CD14-positive monocyte (primary cell): ENCODE measurements around the gene C3orf18. TPM values are rescaled to one million over a fixed set of nuclear protein-coding genes. Genes with fewer than 3 reads are reported as not detected.
"Not testable (repeated sequence)": the region's sequence is repeated elsewhere in the genome, so short reads cannot be mapped to it uniquely, and the experiment has no call there.

ENCODE experiments used
- DNase-seq, 3 donors: peaks; one replicate each; pipeline ENCODE4 v3.0.0-alpha.2; 2011 to 2022
- H2AFZ ChIP-seq: 2 replicates; pipeline ENCODE4 v1.6.0; 2012; ENCODE audit warnings: mild to moderate bottlenecking, low read depth, low read length, inconsistent platforms; ENCODE audit not compliant: insufficient read depth, poor library complexity, severe bottlenecking
- H3K27ac ChIP-seq, 2 donors: 1 replicate in 1 of 2; 2 replicates in 1 of 2; pipeline ENCODE4 v1.5.1; 2012 to 2013; ENCODE audit warnings: low read length in 2 of 2, control low read depth in 1 of 2, inconsistent platforms in 1 of 2, low read depth in 1 of 2, mild to moderate bottlenecking in 1 of 2
- H3K27me3 ChIP-seq, 2 donors: one replicate each; pipeline versions ENCODE4 v1.6.0 to v1.6.1; 2011 to 2013; ENCODE audit warnings: low read length in 2 of 2; ENCODE audit not compliant: control insufficient read depth in 2 of 2, insufficient read depth in 2 of 2
- H3K36me3 ChIP-seq, 2 donors: replicated peaks in 1 of 2; 1 replicate in 1 of 2; 2 replicates in 1 of 2; pipeline versions ENCODE4 v1.5.1 to v1.6.1; 2012 to 2013; ENCODE audit warnings: low read length in 2 of 2, control low read depth in 1 of 2, inconsistent platforms in 1 of 2, mild to moderate bottlenecking in 1 of 2; ENCODE audit not compliant: insufficient read depth in 2 of 2, control insufficient read depth in 1 of 2
- H3K4me1 ChIP-seq, 2 donors: 1 replicate in 1 of 2; 2 replicates in 1 of 2; pipeline versions ENCODE4 v1.5.1 to v1.6.1; 2012 to 2013; ENCODE audit warnings: low read length in 2 of 2, control low read depth in 1 of 2, inconsistent platforms in 1 of 2, mild to moderate bottlenecking in 1 of 2, moderate library complexity in 1 of 2; ENCODE audit not compliant: insufficient read depth in 2 of 2, control insufficient read depth in 1 of 2
- H3K4me2 ChIP-seq: replicated peaks from 2 replicates; pipeline ENCODE3; 2012; ENCODE audit warnings: low read length, moderate library complexity, mild to moderate bottlenecking; ENCODE audit not compliant: poor library complexity, severe bottlenecking; ENCODE audit errors: extremely low read depth
- H3K4me3 ChIP-seq, 3 experiments: fragments of 200-600 bp in 1 of 3; sonication (generic) in 1 of 3; replicated peaks in 1 of 3; 1 replicate in 2 of 3; 2 replicates in 1 of 3; pipeline ENCODE4 v1.5.1; 2011 to 2013; ENCODE audit warnings: low read length in 3 of 3, mild to moderate bottlenecking in 3 of 3, control low read depth in 2 of 3, low read depth in 2 of 3, inconsistent platforms in 1 of 3, moderate library complexity in 1 of 3
- H3K79me2 ChIP-seq: 2 replicates; pipeline ENCODE4 v1.6.0; 2012; ENCODE audit warnings: mild to moderate bottlenecking, control low read depth, inconsistent platforms, low read length, moderate library complexity; ENCODE audit not compliant: insufficient read depth
- H3K9ac ChIP-seq: 2 replicates; pipeline ENCODE4 v1.6.0; 2017; ENCODE audit warnings: low read length, mild to moderate bottlenecking; ENCODE audit not compliant: insufficient read depth, poor library complexity, severe bottlenecking
- H3K9me3 ChIP-seq, 2 donors: replicated peaks in 1 of 2; 1 replicate in 1 of 2; 2 replicates in 1 of 2; pipeline versions ENCODE4 v1.5.1 to v1.6.1; 2012 to 2013; ENCODE audit warnings: low read length in 2 of 2, control low read depth in 1 of 2; ENCODE audit not compliant: control insufficient read depth in 1 of 2, insufficient read depth in 1 of 2
- H4K20me1 ChIP-seq: 2 replicates; pipeline ENCODE4 v1.6.0; 2012; ENCODE audit warnings: mild to moderate bottlenecking, low read length, control low read depth, moderate library complexity; ENCODE audit not compliant: insufficient read depth
- H3K27ac Mint-ChIP-seq, 7 donors: one replicate each; pipeline ENCODE4 v1.8.0; 2020; ENCODE audit warnings: mild to moderate bottlenecking in 7 of 7, mixed read lengths in 7 of 7, moderate library complexity in 6 of 7, inconsistent platforms in 2 of 7
- H3K27me3 Mint-ChIP-seq, 3 donors: one replicate each; pipeline ENCODE4 v1.8.0; 2021 to 2022; ENCODE audit warnings: low read depth in 3 of 3, mild to moderate bottlenecking in 3 of 3, mixed read lengths in 3 of 3, moderate library complexity in 3 of 3, inconsistent platforms in 1 of 3
- H3K36me3 Mint-ChIP-seq, 2 donors: one replicate each; pipeline ENCODE4 v1.8.0; 2020; ENCODE audit warnings: mixed read lengths in 2 of 2, inconsistent platforms in 1 of 2, mild to moderate bottlenecking in 1 of 2
- H3K4me1 Mint-ChIP-seq: one replicate; pipeline ENCODE4 v1.8.0; 2020; ENCODE audit warnings: mild to moderate bottlenecking, mixed read lengths
- H3K4me3 Mint-ChIP-seq, 2 donors: one replicate each; pipeline ENCODE4 v1.8.0; 2020; ENCODE audit warnings: mild to moderate bottlenecking in 2 of 2, mixed read lengths in 2 of 2, moderate library complexity in 1 of 2
- H3K9me3 Mint-ChIP-seq, 7 donors: one replicate each; pipeline ENCODE4 v1.8.0; 2020 to 2022; ENCODE audit warnings: mixed read lengths in 7 of 7, mild to moderate bottlenecking in 6 of 7, moderate library complexity in 6 of 7, inconsistent platforms in 2 of 7
- CTCF ChIP-seq: fragments of 200-600 bp; IDR thresholded peaks from one replicate; pipeline ENCODE4 v1.8.0; 2022; ENCODE audit warnings: antibody characterized with exemption, mild to moderate bottlenecking
- WGBS: methylation state at CpG from one replicate; pipeline ENCODE4 v1.1.5; 2013; ENCODE audit warnings: missing lambda C conversion rate; ENCODE audit not compliant: insufficient coverage; 5-methylcytosine and 5-hydroxymethylcytosine counted together
- intact Hi-C, 2 donors: fragments of 100-400 bp; cut with micrococcal nuclease; formaldehyde crosslinking; loops; one replicate each; pipeline versions ENCODE4 v1.15.0 to v1.15.1; 2023
- polyA plus RNA-seq, 3 donors: library from polyadenylated mRNA; depleted of rRNA in 1 of 3; unstranded in 2 of 3; stranded (reverse) in 1 of 3; fragments of 300-500 nt in 2 of 3; fragments of >200 nt in 1 of 3; fragmentation: Illumina TruSeq in 2 of 3; gene quantifications; 1 replicate in 2 of 3; 2 replicates in 1 of 3; pipeline ENCODE4 v1.2.3, GENCODE V29; 2012 to 2021

Gene C3orf18
- polyA plus RNA-seq, 3 donors: 0.18 to 1.5 (median 0.76) TPM

GRCh38 chr3:50515565-50516439, 51.7 kb downstream of the C3orf18 start:
- H3K4me1 ChIP-seq: peaks cover 16% of the 10 kb centered on the region in 2 donors
- H3K27ac ChIP-seq: no peak overlapping the region
- no peaks in the 10 kb centered on the region for H3K9me3 Mint-ChIP-seq
- H3K9ac ChIP-seq: peak overlapping the region; percentile 19
- H3K36me3 Mint-ChIP-seq: no peaks in the 10 kb centered on the region
- no peaks in the 10 kb centered on the region for H3K36me3 ChIP-seq
- no peaks in the 10 kb centered on the region for H4K20me1 ChIP-seq
- H3K4me3 ChIP-seq: peak overlapping the region in 1 of 3 experiments; percentile 54
- no peaks in the 10 kb centered on the region for H3K9me3 ChIP-seq
- H3K27ac Mint-ChIP-seq: no peak overlapping the region
- H3K4me2 ChIP-seq: peak overlapping the region; percentile 71
- 2% methylated on average over 13 of the region's 22 CpGs for WGBS
- H2AFZ ChIP-seq: peak overlapping the region; percentile 80
- H3K27me3 ChIP-seq: peaks cover 0 to 2% of the 10 kb centered on the region in 2 donors
- DNase-seq: peak; percentile 33 to 54 (median 35)
- intact Hi-C loops: no loop called here
- peaks cover 23% of the 10 kb centered on the region for H3K4me1 Mint-ChIP-seq
- peak overlapping the region; percentile 63 to 75 for H3K4me3 Mint-ChIP-seq
- peaks cover 8 to 9% (median 8%) of the 10 kb centered on the region in 3 donors for H3K27me3 Mint-ChIP-seq
- H3K79me2 ChIP-seq: no peaks in the 10 kb centered on the region
- no peak for TF ChIP-seq CTCF

- H4K20me1 ChIP-seq, intact Hi-C loops, H3K27me3 ChIP-seq, H3K9me3 ChIP-seq, DNase-seq, H2AFZ ChIP-seq, H3K9me3 Mint-ChIP-seq, H3K36me3 ChIP-seq, H3K4me3 Mint-ChIP-seq, H3K36me3 Mint-ChIP-seq, H3K27ac Mint-ChIP-seq, H3K27ac ChIP-seq, H3K9ac ChIP-seq, H3K4me2 ChIP-seq, H3K79me2 ChIP-seq, H3K4me3 ChIP-seq: not testable (repeated sequence)
- Mint-ChIP-seq H3K27me3 (peaks cover 3 to 17% (median 6%) of the 10 kb centered on the region in 3 donors), H3K4me1 (peaks cover 19% of the 10 kb centered on the region)
- 71% methylated on average over 8 of the region's 8 CpGs for WGBS
- peaks cover 16% of the 10 kb centered on the region in 2 donors for H3K4me1 ChIP-seq
These were observed 54.6 kb downstream of the C3orf18 start for GRCh38 chr3:50512908-50513307.
